H1 (cell line): ENCODE results near the gene DDX42. TPM values are rescaled to one million over a fixed set of nuclear protein-coding genes. Genes with fewer than 3 reads are reported as not detected.

Source experiments
- EGR1 ChIP-seq: IDR thresholded peaks from 2 replicates; pipeline ENCODE4 v1.6.1; 2011; ENCODE audit warnings: low read depth, low read length, borderline replicate concordance
- FOSL1 ChIP-seq: IDR thresholded peaks from 2 replicates; pipeline ENCODE4 v1.6.1; 2011; ENCODE audit warnings: mild to moderate bottlenecking, low read depth, low read length, moderate library complexity; ENCODE audit not compliant: insufficient read depth
- TAF7 ChIP-seq: optimal IDR thresholded peaks from 2 replicates; pipeline ENCODE3; 2011; ENCODE audit warnings: low read depth, mild to moderate bottlenecking, inconsistent platforms, low read length, moderate library complexity, borderline replicate concordance
- polyA plus RNA-seq, 7 experiments: library from polyadenylated mRNA; depleted of rRNA in 3 of 7; stranded (reverse) in 5 of 7; unstranded in 2 of 7; fragments of >200 nt in 5 of 7; fragments of 200-250 nt in 2 of 7; gene quantifications; 1 replicate in 5 of 7; 2 replicates in 1 of 7; 4 replicates in 1 of 7; pipeline versions ENCODE4 v1.2.1 to v1.2.3, GENCODE V29; 2011 to 2013; ENCODE audit warnings: missing spikeins in 2 of 7, mixed read lengths in 2 of 7
- total RNA-seq: library from RNA; stranded (reverse); fragmentation: NEBNext Ultra II Directional; extraction: Animal tissue kit (Norgen Biotek cat#: 25700); gene quantifications from 2 replicates; pipeline ENCODE4 v1.2.1, GENCODE V29; 2021
- TF ChIP-seq, protein P1 (sequence below): fragments of 300-600 bp; sonication (generic); IDR thresholded peaks from 2 replicates; pipeline ENCODE4 v1.7.1; 2012; ENCODE audit warnings: low read length, moderate library complexity, mild to moderate bottlenecking, inconsistent platforms; ENCODE audit not compliant: insufficient replicate concordance

The DDX42 gene
- total and polyA plus RNA-seq, 2 of the 8 experiments (the other 6 are each of a cell fraction or from before 2014, with no cell fraction given) = 40.6 to 114 TPM

DNA sequence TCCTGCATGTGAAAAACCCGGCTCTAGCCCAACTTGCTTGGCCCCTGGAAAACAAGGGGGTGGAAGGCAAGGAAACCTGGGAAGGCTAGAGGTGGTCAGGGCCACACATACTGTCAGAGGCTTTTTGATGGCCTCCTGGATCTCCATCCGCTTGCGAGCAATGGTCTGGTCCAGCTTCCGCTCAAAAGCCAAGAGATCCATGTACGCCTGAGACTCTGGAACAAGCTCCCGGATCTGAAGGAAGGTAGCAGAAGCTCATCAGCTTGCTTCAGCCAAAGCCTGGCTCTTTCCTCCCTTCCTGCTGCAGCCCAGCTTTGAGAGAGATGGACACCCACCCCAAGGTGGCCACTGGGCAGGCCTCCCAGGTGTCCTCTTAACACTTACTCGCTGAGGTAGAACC is 62.8 kb downstream of the DDX42 start (continued):
- TF ChIP-seq, protein P1, sequence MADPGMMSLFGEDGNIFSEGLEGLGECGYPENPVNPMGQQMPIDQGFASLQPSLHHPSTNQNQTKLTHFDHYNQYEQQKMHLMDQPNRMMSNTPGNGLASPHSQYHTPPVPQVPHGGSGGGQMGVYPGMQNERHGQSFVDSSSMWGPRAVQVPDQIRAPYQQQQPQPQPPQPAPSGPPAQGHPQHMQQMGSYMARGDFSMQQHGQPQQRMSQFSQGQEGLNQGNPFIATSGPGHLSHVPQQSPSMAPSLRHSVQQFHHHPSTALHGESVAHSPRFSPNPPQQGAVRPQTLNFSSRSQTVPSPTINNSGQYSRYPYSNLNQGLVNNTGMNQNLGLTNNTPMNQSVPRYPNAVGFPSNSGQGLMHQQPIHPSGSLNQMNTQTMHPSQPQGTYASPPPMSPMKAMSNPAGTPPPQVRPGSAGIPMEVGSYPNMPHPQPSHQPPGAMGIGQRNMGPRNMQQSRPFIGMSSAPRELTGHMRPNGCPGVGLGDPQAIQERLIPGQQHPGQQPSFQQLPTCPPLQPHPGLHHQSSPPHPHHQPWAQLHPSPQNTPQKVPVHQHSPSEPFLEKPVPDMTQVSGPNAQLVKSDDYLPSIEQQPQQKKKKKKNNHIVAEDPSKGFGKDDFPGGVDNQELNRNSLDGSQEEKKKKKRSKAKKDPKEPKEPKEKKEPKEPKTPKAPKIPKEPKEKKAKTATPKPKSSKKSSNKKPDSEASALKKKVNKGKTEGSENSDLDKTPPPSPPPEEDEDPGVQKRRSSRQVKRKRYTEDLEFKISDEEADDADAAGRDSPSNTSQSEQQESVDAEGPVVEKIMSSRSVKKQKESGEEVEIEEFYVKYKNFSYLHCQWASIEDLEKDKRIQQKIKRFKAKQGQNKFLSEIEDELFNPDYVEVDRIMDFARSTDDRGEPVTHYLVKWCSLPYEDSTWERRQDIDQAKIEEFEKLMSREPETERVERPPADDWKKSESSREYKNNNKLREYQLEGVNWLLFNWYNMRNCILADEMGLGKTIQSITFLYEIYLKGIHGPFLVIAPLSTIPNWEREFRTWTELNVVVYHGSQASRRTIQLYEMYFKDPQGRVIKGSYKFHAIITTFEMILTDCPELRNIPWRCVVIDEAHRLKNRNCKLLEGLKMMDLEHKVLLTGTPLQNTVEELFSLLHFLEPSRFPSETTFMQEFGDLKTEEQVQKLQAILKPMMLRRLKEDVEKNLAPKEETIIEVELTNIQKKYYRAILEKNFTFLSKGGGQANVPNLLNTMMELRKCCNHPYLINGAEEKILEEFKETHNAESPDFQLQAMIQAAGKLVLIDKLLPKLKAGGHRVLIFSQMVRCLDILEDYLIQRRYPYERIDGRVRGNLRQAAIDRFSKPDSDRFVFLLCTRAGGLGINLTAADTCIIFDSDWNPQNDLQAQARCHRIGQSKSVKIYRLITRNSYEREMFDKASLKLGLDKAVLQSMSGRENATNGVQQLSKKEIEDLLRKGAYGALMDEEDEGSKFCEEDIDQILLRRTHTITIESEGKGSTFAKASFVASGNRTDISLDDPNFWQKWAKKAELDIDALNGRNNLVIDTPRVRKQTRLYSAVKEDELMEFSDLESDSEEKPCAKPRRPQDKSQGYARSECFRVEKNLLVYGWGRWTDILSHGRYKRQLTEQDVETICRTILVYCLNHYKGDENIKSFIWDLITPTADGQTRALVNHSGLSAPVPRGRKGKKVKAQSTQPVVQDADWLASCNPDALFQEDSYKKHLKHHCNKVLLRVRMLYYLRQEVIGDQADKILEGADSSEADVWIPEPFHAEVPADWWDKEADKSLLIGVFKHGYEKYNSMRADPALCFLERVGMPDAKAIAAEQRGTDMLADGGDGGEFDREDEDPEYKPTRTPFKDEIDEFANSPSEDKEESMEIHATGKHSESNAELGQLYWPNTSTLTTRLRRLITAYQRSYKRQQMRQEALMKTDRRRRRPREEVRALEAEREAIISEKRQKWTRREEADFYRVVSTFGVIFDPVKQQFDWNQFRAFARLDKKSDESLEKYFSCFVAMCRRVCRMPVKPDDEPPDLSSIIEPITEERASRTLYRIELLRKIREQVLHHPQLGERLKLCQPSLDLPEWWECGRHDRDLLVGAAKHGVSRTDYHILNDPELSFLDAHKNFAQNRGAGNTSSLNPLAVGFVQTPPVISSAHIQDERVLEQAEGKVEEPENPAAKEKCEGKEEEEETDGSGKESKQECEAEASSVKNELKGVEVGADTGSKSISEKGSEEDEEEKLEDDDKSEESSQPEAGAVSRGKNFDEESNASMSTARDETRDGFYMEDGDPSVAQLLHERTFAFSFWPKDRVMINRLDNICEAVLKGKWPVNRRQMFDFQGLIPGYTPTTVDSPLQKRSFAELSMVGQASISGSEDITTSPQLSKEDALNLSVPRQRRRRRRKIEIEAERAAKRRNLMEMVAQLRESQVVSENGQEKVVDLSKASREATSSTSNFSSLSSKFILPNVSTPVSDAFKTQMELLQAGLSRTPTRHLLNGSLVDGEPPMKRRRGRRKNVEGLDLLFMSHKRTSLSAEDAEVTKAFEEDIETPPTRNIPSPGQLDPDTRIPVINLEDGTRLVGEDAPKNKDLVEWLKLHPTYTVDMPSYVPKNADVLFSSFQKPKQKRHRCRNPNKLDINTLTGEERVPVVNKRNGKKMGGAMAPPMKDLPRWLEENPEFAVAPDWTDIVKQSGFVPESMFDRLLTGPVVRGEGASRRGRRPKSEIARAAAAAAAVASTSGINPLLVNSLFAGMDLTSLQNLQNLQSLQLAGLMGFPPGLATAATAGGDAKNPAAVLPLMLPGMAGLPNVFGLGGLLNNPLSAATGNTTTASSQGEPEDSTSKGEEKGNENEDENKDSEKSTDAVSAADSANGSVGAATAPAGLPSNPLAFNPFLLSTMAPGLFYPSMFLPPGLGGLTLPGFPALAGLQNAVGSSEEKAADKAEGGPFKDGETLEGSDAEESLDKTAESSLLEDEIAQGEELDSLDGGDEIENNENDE = no peak
- TF ChIP-seq TAF7 (no peak), FOSL1 (no peak), EGR1 (no peak)
